Inflammatory macrophage (primary cell): ENCODE results near the gene TMTC1.
A peak's percentile ranks its signal among the peaks of the same experiment; 100 is the strongest.

Experiments used
- DNase-seq, 2 donors: peaks; one replicate each; pipeline ENCODE4 v3.0.0-alpha.2; 2020 to 2022

Gene TMTC1

GRCh38 chr12:29530436-29530835 is 253.3 kb downstream of the TMTC1 start:
- no peak for DNase-seq

- no peak for DNase-seq
Measured at GRCh38 chr12:29528161-29528560, 255.6 kb downstream of the TMTC1 start.

- no peak for DNase-seq
Measured at GRCh38 chr12:29521951-29522350, 261.8 kb downstream of the TMTC1 start.

GRCh38 chr12:29519585-29520182 is 264.1 kb downstream of the TMTC1 start:
- peak; percentile 28 to 50 for DNase-seq

GRCh38 chr12:29518407-29518806 is 265.3 kb downstream of the TMTC1 start:
- no peak for DNase-seq

GRCh38 chr12:29517264-29517663 is 266.5 kb downstream of the TMTC1 start:
- no peak for DNase-seq

- DNase-seq = no peak
Measured at GRCh38 chr12:29516431-29516875, 267.3 kb downstream of the TMTC1 start.

GRCh38 chr12:29510591-29511185 is 273.1 kb downstream of the TMTC1 start:
- DNase-seq = no peak

- no peak for DNase-seq
Measured at GRCh38 chr12:29509503-29509902, 274.2 kb downstream of the TMTC1 start.

GRCh38 chr12:29508949-29509348 is 274.8 kb downstream of the TMTC1 start:
- DNase-seq = no peak

GRCh38 chr12:29505122-29505521 is 278.6 kb downstream of the TMTC1 start:
- DNase-seq = no peak

- DNase-seq = no peak
Measured at GRCh38 chr12:29503283-29503682, 280.5 kb downstream of the TMTC1 start.

- DNase-seq = no peak
Measured at GRCh38 chr12:29499235-29499634, 284.5 kb downstream of the TMTC1 start.

- no peak for DNase-seq
Measured at GRCh38 chr12:29497588-29497987, 286.2 kb downstream of the TMTC1 start, which contains the start of gene OVCH1. Gene OVCH1 (minus strand): TSS chr12:29497686. CDS start chr12:29497686, 0 bp downstream.

- peak; percentile 14 to 84 for DNase-seq
Measured at GRCh38 chr12:29492891-29493290, 290.9 kb downstream of the TMTC1 start.

- no peak for DNase-seq
Measured at GRCh38 chr12:29486972-29487371, 296.8 kb downstream of the TMTC1 start.

- no peak for DNase-seq
Measured at GRCh38 chr12:29463198-29463597, 320.5 kb downstream of the TMTC1 start.

GRCh38 chr12:29460082-29460481 is 323.7 kb downstream of the TMTC1 start:
- no peak for DNase-seq

- DNase-seq = no peak
Measured at GRCh38 chr12:29455087-29455486, 328.7 kb downstream of the TMTC1 start.

- DNase-seq = no peak
Measured at GRCh38 chr12:29451888-29452287, 331.9 kb downstream of the TMTC1 start.
